Measurements from ENCODE around the gene MAD1L1. TPM values are rescaled to one million over a fixed set of nuclear protein-coding genes. Genes with fewer than 3 reads are reported as not detected.

The MAD1L1 gene
- total RNA-seq, 1 experiment from 2014 or later = 50.8 TPM

DNA sequence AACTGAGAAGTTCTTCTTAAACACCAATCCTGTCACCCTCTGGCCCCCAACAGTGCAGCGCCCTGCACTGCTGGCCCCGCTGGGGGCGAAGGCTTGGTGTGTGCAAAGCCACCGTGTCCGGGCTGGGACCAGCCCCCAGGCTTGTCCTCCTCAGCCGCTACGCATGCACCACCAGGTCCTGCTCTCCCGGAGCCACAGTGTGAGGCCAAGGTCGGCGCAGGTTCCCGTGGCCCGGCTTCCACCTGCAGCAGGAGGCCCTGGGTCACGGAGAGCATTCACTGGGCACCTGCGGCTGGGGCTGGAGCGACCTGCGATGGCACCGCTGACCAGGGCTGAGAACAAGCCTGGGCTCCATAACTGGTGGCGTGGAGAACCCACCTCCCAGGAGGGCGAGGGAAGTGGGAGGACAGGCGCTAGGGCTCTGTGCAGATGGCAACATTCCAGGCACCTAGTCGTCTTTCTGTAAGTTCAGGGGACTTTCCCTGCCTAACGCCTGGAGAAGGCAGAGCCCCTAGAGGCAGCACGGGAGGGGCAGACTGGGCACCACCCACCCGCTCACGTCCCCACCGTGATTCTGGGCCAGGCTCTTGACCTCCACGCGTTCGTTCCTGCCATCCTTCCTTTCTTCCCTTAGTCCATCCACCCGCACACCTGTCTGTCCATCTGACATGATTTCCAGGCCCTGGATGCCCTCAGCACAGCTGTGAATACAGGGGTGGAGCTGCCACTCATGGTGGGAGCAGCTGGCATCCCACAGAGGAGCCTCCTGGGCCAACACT is 291.1 kb downstream of the MAD1L1 start:
- Histone ChIP-seq H3K4me1 (replicated peaks; ENCODE audit: insufficient read depth) (no peaks in the 10 kb centered on the region), H3K9me3 (ENCODE audit: insufficient read depth, low read depth) (no peaks in the 10 kb centered on the region), H2AFZ (no peak overlapping the region), H3K79me2 (ENCODE audit: low read depth) (no peaks in the 10 kb centered on the region), H3K27ac (no peak overlapping the region), H3K27me3 (ENCODE audit: insufficient read depth, low read depth) (no peaks in the 10 kb centered on the region), H4K20me1 (ENCODE audit: insufficient read depth) (peaks cover 9% of the 10 kb centered on the region), H3K36me3 (ENCODE audit: low read depth) (no peaks in the 10 kb centered on the region), H3K9me2 (ENCODE audit: insufficient read depth) (no peaks in the 10 kb centered on the region), H3K4me2 (no peak overlapping the region), H3K4me3 (no peak overlapping the region), H3F3A (ENCODE audit: insufficient read depth, low read depth) (no peaks in the 10 kb centered on the region)
- DNase-seq = no peak
- ChIA-PET POLR2A (ENCODE audit: unreplicated experiment) (no interaction called here), CTCF (no interaction called here)
- intact Hi-C loops (cut with micrococcal nuclease; ENCODE audit: unreplicated experiment) = no loop called here
- no peak for TF ChIP-seq EZH2 (IDR thresholded peaks at IDR 0.05; ENCODE audit: low read depth)
- TF ChIP-seq, protein P1, sequence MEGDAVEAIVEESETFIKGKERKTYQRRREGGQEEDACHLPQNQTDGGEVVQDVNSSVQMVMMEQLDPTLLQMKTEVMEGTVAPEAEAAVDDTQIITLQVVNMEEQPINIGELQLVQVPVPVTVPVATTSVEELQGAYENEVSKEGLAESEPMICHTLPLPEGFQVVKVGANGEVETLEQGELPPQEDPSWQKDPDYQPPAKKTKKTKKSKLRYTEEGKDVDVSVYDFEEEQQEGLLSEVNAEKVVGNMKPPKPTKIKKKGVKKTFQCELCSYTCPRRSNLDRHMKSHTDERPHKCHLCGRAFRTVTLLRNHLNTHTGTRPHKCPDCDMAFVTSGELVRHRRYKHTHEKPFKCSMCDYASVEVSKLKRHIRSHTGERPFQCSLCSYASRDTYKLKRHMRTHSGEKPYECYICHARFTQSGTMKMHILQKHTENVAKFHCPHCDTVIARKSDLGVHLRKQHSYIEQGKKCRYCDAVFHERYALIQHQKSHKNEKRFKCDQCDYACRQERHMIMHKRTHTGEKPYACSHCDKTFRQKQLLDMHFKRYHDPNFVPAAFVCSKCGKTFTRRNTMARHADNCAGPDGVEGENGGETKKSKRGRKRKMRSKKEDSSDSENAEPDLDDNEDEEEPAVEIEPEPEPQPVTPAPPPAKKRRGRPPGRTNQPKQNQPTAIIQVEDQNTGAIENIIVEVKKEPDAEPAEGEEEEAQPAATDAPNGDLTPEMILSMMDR (conservative IDR thresholded peaks at IDR 0.05) = no peak
- BruUV-seq (replicated peaks) = no TSS peak

DNA sequence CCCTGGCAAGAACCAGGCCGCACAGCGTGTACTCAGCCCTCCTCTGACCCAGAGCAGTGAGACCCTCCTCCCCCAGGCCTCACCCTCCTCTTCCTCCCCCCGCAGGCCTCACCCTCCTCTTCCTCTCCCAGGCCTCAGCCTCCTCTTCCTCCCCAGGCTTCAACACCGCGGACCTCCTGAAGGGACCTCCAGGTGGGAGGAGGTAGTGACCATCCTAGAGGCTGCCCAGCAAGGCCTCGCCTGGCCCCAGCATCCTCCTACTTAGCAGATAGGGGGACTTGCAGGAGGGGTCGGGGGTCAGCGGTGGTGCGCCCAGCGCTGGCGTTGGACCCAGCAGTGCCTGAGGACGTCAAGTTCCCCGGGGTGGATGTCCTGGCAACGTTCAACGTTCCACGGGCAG is 291.9 kb downstream of the MAD1L1 start:
- Histone ChIP-seq H3K4me1 (replicated peaks; ENCODE audit: insufficient read depth) (no peaks in the 10 kb centered on the region), H3F3A (ENCODE audit: insufficient read depth, low read depth) (no peaks in the 10 kb centered on the region), H2AFZ (no peak overlapping the region), H3K79me2 (ENCODE audit: low read depth) (no peaks in the 10 kb centered on the region), H4K20me1 (ENCODE audit: insufficient read depth) (peaks cover 9% of the 10 kb centered on the region), H3K27me3 (ENCODE audit: insufficient read depth, low read depth) (no peaks in the 10 kb centered on the region), H3K4me3 (no peak overlapping the region), H3K36me3 (ENCODE audit: low read depth) (no peaks in the 10 kb centered on the region), H3K4me2 (no peak overlapping the region), H3K9me2 (ENCODE audit: insufficient read depth) (no peaks in the 10 kb centered on the region), H3K27ac (no peak overlapping the region), H3K9me3 (ENCODE audit: insufficient read depth, low read depth) (no peaks in the 10 kb centered on the region)
- intact Hi-C loops (cut with micrococcal nuclease; ENCODE audit: unreplicated experiment) = no loop called here
- no TSS peak for BruUV-seq (replicated peaks)
- DNase-seq = no peak
- ChIA-PET POLR2A (ENCODE audit: unreplicated experiment) (no interaction called here), CTCF (no interaction called here)
- TF ChIP-seq, protein P1 (conservative IDR thresholded peaks at IDR 0.05) = no peak
- no peak for TF ChIP-seq EZH2 (IDR thresholded peaks at IDR 0.05; ENCODE audit: low read depth)

DNA sequence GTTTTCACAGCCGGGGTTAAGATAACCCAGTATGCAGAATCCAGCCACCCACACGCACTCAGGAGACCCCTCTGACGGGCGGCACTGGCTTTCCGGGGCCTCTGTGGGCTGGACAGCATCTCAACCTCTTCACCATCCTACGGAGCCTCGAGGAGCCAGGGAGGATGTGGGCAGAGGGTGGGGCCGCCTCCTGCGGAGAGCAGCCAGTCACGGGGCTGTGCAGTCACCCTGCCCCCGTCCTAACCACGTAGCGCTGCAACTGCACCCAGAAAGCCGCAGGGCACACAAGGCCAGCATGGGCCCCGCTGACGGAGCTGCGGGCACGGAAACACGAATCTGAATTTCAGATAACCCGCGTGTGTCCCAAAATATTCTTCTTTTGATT is 292.4 kb downstream of the MAD1L1 start:
- CTCF ChIA-PET = no interaction called here
- Histone ChIP-seq H4K20me1 (ENCODE audit: insufficient read depth) (peaks cover 9% of the 10 kb centered on the region), H3K9me2 (ENCODE audit: insufficient read depth) (no peaks in the 10 kb centered on the region), H3K27me3 (ENCODE audit: insufficient read depth, low read depth) (no peaks in the 10 kb centered on the region), H3K27ac (no peak overlapping the region), H3K4me1 (replicated peaks; ENCODE audit: insufficient read depth) (no peaks in the 10 kb centered on the region), H3K79me2 (ENCODE audit: low read depth) (no peaks in the 10 kb centered on the region), H3F3A (ENCODE audit: insufficient read depth, low read depth) (no peaks in the 10 kb centered on the region), H3K4me3 (no peak overlapping the region), H2AFZ (no peak overlapping the region), H3K9me3 (ENCODE audit: insufficient read depth, low read depth) (no peaks in the 10 kb centered on the region), H3K36me3 (ENCODE audit: low read depth) (no peaks in the 10 kb centered on the region), H3K4me2 (no peak overlapping the region)
- DNase-seq = no peak
- TF ChIP-seq, protein P1 (conservative IDR thresholded peaks at IDR 0.05) = no peak
- TF ChIP-seq EZH2 (IDR thresholded peaks at IDR 0.05; ENCODE audit: low read depth) = no peak
- no TSS peak for BruUV-seq (replicated peaks)
- POLR2A ChIA-PET (ENCODE audit: unreplicated experiment) = no interaction called here
- intact Hi-C loops (cut with micrococcal nuclease; ENCODE audit: unreplicated experiment) = no loop called here

Data from PC-9 (cell line).